HG03378 (cell line): ENCODE measurements around the gene IFITM5.
"Not testable (repeated sequence)": the region's sequence is repeated elsewhere in the genome, so short reads cannot be mapped to it uniquely, and the experiment has no call there.

ENCODE experiments used
- ATAC-seq: cut with Tn5 transposase; IDR thresholded peaks from one replicate; pipeline ENCODE4 v1.9.1; 2021; ENCODE audit warnings: mild to moderate bottlenecking, moderate library complexity; ENCODE audit not compliant: unreplicated experiment

Gene IFITM5

GRCh38 chr11:296171-297050 lies 2.9 kb downstream of the IFITM5 start:
- no peak for ATAC-seq

DNA sequence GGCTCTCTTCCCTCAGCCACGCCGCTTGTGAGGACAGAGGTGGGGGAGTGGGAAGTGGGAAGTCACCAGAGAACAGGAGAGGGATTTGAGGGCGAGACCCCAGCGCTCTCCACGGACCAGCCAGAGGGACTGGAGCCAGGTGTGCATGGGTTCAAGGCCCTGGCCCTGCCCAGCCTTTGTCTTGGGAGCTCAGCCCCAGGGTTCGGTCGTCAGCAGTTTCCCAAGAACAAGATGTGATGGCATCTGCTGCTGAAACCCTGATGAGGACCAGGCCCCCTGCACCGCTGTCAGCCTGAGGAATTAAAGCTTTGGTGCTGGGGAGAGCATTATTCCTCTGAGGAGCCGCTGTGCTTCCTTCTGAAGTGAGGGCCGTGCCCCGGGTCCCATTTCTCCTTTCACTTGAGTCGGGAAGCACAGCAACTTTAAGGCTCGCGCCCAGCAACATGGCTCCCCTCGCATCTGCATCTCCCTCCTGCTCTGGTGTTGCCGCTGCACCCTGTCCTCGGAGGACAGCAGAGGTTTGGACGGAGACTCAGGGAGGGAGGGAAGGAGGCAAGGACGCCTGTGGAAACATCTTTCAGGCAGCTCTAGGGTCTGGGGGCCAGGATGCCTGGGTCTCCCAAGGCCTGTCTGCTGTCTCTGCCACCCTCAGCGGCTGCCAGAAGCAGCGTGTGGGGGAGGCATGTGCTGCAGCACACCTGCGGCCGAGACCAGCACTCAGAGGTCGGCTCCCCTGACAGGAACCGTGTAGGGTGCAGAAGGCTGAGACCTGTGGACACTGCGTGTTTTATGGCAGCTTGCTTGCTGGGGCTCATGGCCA lies 3.8 kb downstream of the IFITM5 start:
- no peak for ATAC-seq

DNA sequence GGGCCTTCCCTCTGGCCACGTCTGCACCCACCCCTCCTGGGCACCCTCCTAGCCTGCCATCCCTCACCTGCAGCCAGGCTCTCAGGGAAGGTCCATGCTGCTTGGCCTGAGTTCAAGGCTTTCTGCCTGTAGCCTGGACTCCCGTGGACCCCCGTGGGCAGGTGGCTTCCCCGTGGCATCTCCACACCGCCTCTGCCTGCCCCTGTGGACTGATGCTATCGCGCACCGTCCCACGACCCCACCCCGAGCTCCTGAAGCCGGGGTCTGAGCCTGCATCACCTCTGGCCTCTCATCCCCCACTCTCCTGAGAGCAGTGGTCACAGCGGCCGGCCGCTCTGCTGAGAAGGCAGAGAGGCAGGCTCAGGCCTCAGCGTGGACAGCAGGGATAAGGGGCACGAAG lies 4.5 kb downstream of the IFITM5 start:
- ATAC-seq: no peak

GRCh38 chr11:293852-294661 lies 5.3 kb downstream of the IFITM5 start:
- ATAC-seq: no peak

- ATAC-seq: no peak
Observed at GRCh38 chr11:293271-293851, 6.0 kb downstream of the IFITM5 start.

DNA sequence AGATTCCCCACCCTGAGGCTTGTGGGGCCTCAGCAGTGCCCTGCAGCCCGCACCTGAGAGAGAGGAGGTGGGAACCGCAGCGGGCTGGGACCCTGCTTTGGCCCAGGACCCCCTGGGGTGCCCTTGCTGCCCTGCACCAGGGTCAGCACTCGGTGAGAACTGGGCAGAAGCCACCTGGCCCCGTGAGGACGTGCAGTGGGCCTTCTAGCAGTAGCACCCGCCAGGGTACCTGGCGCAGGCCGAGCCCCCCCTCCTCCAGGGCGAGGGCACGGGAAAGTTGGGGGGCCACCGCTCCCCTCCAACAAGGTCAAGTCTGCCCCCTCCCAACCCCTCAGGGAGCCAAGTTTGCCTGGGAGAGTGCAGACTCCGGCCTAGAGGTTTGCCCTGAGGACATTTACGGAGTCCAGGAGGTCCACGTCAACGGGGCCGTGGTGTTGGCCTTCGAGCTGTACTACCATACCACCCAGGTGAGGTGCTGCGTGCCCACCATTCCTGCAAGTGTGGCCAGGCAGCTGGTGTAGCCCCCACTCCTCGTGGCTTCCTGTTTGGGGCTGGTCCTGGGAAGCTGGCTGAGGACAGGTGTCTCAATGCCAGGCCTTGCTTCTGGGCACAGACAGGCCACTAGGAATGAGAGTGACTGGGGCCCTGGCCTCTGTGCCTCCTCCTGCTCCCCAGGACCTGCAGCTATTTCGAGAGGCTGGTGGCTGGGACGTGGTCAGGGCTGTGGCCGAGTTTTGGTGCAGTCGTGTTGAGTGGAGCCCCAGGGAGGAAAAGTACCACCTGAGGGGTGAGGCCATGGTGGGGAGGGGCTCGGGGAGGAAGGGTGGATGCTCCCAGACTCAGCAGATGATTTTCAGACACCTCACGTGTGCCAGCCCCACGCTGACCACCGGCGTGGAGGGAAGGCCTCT lies 6.9 kb downstream of the IFITM5 start:
- ATAC-seq: no peak

DNA sequence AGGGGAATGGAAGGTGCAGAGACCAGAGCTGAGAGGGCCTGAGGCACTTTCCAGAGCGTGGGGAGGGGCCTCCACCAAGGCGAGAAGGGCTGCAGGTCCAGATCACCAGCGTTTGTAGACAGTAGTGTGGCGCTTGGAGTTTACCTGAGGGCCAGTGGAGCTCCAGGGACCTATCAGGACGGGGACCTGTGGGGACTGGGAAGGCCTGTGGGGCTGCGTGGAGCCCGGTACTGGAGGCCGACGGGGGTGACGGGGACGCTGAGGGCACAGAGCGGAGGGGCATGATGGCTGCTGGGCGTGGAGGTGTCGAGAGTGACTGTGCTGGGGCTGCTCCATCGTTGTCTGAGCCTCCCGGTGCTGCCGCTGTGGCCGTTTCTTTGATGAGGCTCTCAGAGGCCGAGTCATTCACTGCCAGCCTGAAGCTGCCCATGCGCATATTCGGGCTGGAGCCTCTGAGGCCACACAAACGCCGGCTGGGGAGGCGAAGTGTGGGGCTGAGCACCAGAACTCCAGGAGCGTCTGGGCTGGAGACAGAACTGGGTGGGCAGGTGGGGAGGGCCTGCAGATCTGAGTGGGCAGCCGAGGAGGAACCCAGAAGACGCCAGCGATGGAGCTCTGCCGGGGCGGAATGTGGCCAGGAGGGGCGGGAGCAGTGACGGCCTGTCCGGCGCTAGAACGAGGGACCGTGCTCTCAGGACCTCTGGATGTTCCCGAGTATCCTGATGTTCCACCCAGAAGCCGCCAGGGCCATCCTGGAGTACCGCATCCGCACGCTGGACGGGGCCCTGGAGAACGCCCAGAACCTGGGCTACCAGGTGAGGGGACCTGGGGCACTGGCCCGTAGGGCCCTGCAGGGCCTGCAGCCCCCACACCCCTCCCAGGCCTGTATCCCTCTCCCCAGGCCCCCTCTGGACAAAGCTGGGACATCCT lies 7.8 kb downstream of the IFITM5 start:
- ATAC-seq: no peak

GRCh38 chr11:290621-291231 lies 8.6 kb downstream of the IFITM5 start:
- ATAC-seq: no peak

DNA sequence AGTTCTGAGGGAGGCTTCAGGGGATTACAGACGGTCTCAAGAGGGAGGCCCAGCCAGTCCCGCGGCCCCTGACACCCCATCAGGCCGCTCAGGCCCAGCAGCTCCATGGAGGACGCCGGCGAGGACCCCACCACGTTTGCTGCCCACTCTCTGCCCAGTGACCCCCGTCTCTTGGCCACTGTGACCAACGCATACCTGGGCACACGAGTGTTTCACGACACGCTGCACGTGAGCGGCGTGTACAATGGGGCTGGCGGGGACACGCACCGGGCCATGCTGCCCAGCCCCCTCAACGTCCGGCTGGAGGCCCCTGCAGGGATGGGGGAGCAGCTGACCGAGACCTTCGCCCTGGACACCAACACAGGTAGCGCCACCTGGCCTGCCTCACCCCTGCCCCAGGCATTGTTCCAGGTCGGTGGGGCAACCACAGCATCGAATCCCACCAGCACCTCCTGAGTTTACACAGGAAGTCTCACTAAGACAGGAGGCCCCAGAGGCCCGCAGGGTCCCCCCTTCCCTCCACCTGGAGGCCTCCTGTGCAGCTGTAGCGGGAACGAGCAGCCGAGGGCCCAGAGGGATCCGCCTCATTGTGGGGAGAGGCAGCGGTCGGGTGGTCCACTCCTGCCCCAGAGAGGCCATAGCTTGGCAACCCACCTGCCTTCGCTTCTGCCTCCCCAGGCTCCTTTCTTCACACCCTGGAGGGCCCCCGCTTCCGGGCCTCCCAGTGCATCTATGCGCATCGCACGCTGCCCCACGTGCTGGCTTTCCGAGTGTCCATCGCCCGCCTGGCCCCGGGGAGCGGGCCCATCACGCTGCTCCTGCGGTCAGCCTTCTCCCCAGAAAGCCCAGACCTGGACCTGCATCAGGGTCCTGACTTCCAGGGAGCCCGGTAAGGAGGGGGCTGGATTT lies 9.4 kb downstream of the IFITM5 start:
- no peak for ATAC-seq

DNA sequence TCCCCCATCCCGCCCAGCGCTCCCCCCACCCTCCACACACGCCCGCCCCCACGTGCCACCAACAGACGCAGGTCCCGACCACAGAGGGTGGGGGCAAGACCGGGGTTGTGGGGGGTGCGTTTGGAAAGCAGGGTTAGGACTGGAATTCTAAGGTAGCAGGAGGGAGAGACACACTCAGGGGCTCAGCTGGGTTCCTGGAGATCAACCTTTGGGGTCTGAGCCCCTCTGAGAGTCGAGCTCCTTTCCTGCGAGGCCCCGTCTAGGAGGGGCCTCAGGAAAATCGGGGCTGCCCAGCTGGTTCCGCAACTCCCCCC lies 10.0 kb downstream of the IFITM5 start:
- ATAC-seq: no peak

GRCh38 chr11:288478-289397 lies 10.6 kb downstream of the IFITM5 start, which contains the start of gene PGGHG:
Gene PGGHG (plus strand): TSS chr11:289126. CDS start chr11:289817, 691 bp downstream.
- ATAC-seq: no peak

DNA sequence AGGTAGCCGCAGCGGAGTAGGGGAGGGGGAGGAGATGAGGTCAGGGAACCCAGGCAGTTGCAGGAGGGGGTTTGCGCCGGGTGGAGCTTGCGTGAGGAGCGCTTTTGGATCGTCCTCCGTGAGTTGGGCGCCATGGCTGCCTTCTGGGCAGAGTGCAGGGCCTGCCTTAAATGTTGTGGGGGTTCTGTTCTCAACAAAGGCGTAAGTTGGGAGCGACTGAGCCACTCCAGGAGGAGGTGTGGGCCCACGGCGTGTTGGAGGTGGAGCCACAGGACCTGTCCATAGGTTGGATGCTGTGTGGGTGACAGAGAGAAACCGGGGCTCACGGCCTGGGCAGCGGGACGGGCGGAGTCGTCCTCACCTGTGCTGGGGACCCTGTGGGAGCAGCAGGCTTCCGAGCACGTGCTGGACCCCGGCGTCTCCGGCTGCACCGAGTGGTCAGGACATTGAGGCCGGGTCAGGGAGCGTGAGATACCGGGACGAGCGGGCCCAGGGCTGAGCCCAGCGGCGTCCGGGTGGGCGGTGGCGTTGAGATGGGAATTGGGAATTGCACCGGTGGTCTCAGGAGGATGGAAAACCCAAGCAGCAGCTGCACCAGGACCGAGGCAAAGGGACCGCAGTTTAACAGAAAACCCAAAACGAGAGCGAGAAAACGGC lies 11.4 kb downstream of the IFITM5 start:
- ATAC-seq: no peak

DNA sequence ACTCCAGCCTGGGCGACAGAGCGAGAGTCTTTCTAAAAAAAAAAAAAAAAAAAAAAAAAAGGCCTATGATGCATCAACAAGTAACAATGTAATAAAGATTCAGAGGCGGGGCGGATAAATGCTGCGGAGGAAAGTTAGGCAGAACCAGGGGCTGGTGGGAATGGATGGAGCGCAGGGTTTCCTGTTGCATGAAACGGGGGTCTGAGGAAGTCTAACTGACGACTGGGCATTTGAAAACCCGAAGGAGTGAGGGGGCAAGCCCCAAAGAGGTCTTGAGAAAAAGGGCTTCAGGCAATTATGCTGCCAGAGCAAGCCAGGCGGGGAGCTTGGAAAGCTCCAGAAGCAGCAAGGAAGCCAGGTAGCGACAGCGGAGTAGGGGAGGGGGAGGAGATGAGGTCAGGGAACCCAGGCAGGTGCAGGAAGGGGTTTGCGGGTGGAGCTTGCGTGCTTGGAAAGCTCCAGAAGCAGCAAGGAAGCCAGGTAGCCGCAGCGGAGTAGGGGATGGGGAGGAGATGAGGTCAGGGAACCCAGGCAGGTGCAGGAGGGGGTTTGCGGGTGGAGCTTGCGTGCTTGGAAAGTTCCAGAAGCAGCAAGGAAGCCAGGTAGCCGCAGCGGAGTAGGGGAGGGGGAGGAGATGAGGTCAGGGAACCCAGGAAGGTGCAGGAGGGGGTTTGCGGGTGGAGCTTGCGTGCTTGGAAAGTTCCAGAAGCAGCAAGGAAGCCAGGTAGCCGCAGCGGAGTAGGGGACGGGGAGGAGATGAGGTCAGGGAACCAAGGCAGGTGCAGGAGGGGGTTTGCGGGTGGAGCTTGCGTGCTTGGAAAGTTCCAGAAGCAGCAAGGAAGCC lies 12.1 kb downstream of the IFITM5 start:
- not testable (repeated sequence) for ATAC-seq

- ATAC-seq: no peak
Observed at GRCh38 chr11:285894-286220, 13.5 kb downstream of the IFITM5 start.
